Lung (tissue), 12 donors: ENCODE measurements around the gene SYT8. TPM values are rescaled to one million over a fixed set of nuclear protein-coding genes. Genes with fewer than 3 reads are reported as not detected.

ENCODE experiments used
- ATAC-seq: fragments of 200-7000 bp; cut with Tn5 transposase; one replicate; pipeline ENCODE4 v1.9.1; 2020; ENCODE audit warnings: moderate number of reproducible peaks; ENCODE audit not compliant: insufficient read depth, low FRiP score
- DNase-seq, 3 donors: peaks; one replicate each; pipeline ENCODE4 v3.0.0-alpha.2; 2013 to 2017
- H3K27ac ChIP-seq, 2 donors: one replicate each; pipeline ENCODE4 v1.5.1; 2013; ENCODE audit warnings: mild to moderate bottlenecking in 2 of 2, moderate library complexity in 2 of 2, control low read depth in 1 of 2, inconsistent platforms in 1 of 2, low read depth in 1 of 2, low read length in 1 of 2
- H3K27me3 ChIP-seq, 3 donors: one replicate each; pipeline ENCODE4 v1.5.1; 2013; ENCODE audit warnings: low read length in 2 of 3; ENCODE audit not compliant: control insufficient read depth in 3 of 3, insufficient read depth in 3 of 3
- H3K36me3 ChIP-seq, 4 donors: one replicate each; pipeline ENCODE4 v1.5.1; 2013; ENCODE audit warnings: low read length in 4 of 4, mild to moderate bottlenecking in 1 of 4, moderate library complexity in 1 of 4; ENCODE audit not compliant: control insufficient read depth in 4 of 4, insufficient read depth in 4 of 4
- H3K4me1 ChIP-seq, 5 donors: one replicate each; pipeline ENCODE4 v1.5.1; 2013; ENCODE audit warnings: low read length in 5 of 5, mild to moderate bottlenecking in 2 of 5, moderate library complexity in 1 of 5; ENCODE audit not compliant: control insufficient read depth in 5 of 5, insufficient read depth in 5 of 5
- H3K4me3 ChIP-seq: one replicate; pipeline ENCODE4 v1.5.1; 2013; ENCODE audit warnings: mild to moderate bottlenecking, control low read depth, moderate library complexity
- H3K9ac ChIP-seq, 2 donors: one replicate each; pipeline ENCODE4 v1.5.1; 2013; ENCODE audit warnings: low read length in 2 of 2, control low read depth in 1 of 2; ENCODE audit not compliant: insufficient read depth in 1 of 2
- H3K9me3 ChIP-seq, 4 donors: one replicate each; pipeline ENCODE4 v1.5.1; 2013; ENCODE audit warnings: low read length in 3 of 4, mild to moderate bottlenecking in 1 of 4, moderate library complexity in 1 of 4; ENCODE audit not compliant: control insufficient read depth in 4 of 4, insufficient read depth in 3 of 4
- WGBS, 2 donors: extraction: QIAGEN DNeasy Blood & Tissue Kit; methylation state at CpG; one replicate each; pipeline ENCODE4 v1.1.7; 2013; 5-methylcytosine and 5-hydroxymethylcytosine counted together
- polyA plus RNA-seq, 2 donors: library from polyadenylated mRNA; stranded (reverse); fragments of 200-250 nt; gene quantifications; one replicate each; pipeline ENCODE4 v1.2.1, GENCODE V29; 2013
- total RNA-seq, 2 donors: library from RNA; depleted of rRNA in 1 of 2; stranded (reverse); fragments of >200 nt in 1 of 2; gene quantifications; one replicate each; pipeline ENCODE4 v1.2.1, GENCODE V29; 2014 to 2021
- TF ChIP-seq, protein P1 (sequence below): IDR thresholded peaks from 2 replicates; pipeline ENCODE4 v1.5.1; 2012; ENCODE audit warnings: mild to moderate bottlenecking; ENCODE audit errors: control extremely low read depth, extremely low read depth
- donor health status: control.
- donor health status: control.
- donor health status: Bipolar disorder and iron deficiency.
- donor health status: healthy.
- donor health status: DM: yes; HTN: yes; CAD: no.

SYT8 gene
- total and polyA plus RNA-seq, 4 donors: 2.7 to 40.6 (median 16.9) TPM

DNA sequence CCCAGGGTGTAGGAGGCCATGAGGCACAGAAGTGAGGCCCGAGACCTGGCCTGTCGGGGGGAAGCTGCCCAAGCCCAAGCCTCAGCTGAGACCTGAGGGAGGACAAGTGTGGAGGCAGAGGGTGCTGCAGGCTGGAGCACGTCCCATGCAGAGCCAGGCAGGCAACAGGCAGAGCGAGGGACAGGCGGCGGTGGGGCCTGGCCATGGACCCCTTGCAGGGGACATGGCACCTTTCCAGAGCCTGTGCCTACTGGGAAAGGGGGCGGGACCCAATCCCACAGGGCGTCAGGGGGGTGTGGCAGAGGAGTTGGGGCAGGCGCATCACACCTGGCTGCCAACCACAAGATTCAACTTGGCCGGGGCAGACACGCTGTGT lies 8.3 kb downstream of the SYT8 start:
- DNase-seq (no peak), ATAC-seq (no peak)
- H3K27ac ChIP-seq: no peak overlapping the region
- peaks cover 0 to 6% (median 0%) of the 10 kb centered on the region in 5 donors for H3K4me1 ChIP-seq
- no peak overlapping the region for H3K4me3 ChIP-seq
- H3K27me3 ChIP-seq: peaks cover 0 to 4% (median 0%) of the 10 kb centered on the region in 3 donors
- H3K9me3 ChIP-seq: no peaks in the 10 kb centered on the region
- TF ChIP-seq, protein P1, sequence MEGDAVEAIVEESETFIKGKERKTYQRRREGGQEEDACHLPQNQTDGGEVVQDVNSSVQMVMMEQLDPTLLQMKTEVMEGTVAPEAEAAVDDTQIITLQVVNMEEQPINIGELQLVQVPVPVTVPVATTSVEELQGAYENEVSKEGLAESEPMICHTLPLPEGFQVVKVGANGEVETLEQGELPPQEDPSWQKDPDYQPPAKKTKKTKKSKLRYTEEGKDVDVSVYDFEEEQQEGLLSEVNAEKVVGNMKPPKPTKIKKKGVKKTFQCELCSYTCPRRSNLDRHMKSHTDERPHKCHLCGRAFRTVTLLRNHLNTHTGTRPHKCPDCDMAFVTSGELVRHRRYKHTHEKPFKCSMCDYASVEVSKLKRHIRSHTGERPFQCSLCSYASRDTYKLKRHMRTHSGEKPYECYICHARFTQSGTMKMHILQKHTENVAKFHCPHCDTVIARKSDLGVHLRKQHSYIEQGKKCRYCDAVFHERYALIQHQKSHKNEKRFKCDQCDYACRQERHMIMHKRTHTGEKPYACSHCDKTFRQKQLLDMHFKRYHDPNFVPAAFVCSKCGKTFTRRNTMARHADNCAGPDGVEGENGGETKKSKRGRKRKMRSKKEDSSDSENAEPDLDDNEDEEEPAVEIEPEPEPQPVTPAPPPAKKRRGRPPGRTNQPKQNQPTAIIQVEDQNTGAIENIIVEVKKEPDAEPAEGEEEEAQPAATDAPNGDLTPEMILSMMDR: no peak
- H3K36me3 ChIP-seq: no peaks in the 10 kb centered on the region
- H3K9ac ChIP-seq: no peak overlapping the region
- WGBS, 2 donors: 78 to 88% methylated on average over 10 to 11 of the region's 11 CpGs

DNA sequence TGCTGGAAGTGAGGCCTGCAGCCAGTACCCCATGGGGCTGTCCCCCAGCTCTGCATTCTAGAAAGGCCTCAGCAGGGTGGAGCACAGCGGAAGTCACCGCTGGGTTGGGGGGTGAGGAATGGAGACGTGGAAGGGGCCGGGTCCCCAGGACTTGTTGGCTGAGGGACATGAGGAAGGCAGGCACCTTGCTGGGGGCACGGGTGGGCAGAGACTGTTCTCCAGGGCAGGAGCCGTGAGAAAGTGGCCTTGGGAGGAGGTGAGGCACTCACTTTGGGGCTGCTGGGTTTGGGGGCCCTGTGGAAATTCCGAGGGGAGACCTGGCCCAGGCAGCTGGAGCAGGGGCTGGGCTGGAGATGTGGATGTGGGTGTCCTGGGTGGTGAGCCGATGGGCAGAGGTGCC lies 9.0 kb downstream of the SYT8 start:
- Histone ChIP-seq H3K4me1 (peaks cover 0 to 6% (median 0%) of the 10 kb centered on the region in 5 donors), H3K36me3 (no peaks in the 10 kb centered on the region), H3K27me3 (peaks cover 0 to 4% (median 0%) of the 10 kb centered on the region in 3 donors), H3K4me3 (no peak overlapping the region), H3K9me3 (no peaks in the 10 kb centered on the region), H3K27ac (peak overlapping the region in 1 of 2 donors; percentile 87), H3K9ac (no peak overlapping the region)
- ATAC-seq (no peak), DNase-seq (no peak)
- TF ChIP-seq, protein P1: no peak
- WGBS, 2 donors: 74 to 76% methylated on average over 8 of the region's 8 CpGs

DNA sequence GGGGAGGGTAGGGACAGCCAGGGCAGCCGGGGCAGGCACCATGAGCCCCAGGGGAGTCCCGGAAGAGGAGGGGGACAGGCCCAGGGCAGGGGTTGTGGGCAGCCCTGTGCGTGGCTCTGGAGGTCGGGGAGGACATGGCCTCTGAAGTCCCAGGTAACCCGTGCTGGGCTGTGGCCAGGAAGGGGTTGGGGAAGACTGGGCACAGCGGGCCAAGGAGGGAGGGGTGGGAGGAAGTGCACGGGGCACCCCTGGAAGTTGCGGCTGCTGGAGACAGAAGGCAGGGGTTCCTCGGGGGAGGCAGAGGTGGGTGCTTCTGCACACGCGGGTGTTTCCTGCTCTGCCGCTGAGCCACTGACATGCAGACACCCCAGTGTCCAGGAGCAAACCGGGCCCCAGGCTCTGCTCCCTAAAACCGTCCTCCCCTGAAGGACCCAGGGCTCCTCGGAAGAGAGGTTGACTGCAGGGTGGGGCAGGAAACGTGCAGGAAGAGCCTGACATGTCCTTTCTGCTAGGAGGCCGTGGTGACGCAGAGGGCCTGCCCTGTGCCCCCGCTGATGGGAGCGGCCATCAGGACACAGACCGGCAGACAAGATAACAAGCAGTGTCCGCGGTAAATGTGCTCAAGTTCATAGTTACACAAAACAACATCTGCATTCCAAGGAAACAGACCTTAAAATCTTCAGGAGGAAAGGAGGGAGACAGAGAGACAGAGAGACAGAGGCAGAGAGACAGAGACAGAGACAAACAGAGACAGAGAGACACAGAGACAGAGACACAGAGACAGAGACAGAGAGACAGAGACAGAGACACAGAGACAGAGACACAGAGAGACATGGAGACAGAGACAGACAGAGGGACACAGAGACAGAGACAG lies 9.7 kb downstream of the SYT8 start:
- TF ChIP-seq, protein P1: no peak
- WGBS, 2 donors: 16 to 24% methylated on average over 20 to 23 of the region's 23 CpGs
- H3K4me1 ChIP-seq: peaks cover 0 to 6% (median 0%) of the 10 kb centered on the region in 5 donors
- DNase-seq (peak in 1 of 3 donors; percentile 43), ATAC-seq (peak; percentile 20)
- H3K27ac ChIP-seq: peak overlapping the region in 1 of 2 donors; percentile 87
- no peaks in the 10 kb centered on the region for H3K36me3 ChIP-seq
- H3K4me3 ChIP-seq: no peak overlapping the region
- no peaks in the 10 kb centered on the region for H3K9me3 ChIP-seq
- H3K27me3 ChIP-seq: peaks cover 0 to 8% (median 0%) of the 10 kb centered on the region in 3 donors
- no peak overlapping the region for H3K9ac ChIP-seq
